ENCODE data around the gene UBR1.
A peak's percentile ranks its signal among the peaks of the same experiment; 100 is the strongest.
"Not testable (repeated sequence)": the region's sequence is repeated elsewhere in the genome, so short reads cannot be mapped to it uniquely, and the experiment has no call there.

UBR1 gene

DNA sequence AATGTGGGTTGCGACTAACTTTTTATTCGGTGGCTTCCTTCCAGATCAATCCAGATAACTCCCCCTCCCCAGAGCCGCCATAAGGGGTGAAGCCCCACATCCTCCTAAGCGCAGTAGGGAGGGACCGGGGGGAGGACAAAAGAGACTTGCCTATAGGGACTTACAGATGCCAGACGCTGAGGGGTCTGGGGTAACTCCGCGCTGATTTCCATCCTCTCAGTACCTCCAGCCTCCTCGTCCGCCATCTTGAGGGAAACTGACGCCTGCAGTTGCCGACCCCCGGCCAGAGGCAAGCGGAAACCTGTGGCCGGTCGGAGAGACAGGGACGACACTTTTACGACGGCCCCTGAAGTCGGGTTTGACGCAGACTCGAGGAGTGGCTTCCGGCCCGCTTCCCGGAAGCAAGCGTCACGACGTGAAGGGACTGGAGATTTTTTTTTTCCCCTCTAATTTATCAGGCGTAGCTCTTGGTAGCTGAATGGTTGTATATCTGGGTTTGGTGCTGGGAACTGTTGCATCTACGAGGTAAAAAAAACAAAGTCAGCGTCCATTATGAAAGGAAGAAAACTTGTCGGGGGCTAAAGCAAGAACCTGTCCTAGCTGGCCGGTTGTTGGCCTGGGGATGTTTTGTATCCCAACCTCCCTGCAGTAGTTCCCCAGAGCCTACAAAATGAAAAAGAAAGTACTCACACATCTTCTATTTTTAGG, at the start of gene UBR1:
Gene UBR1 (minus strand): TSS at position 261 of the 708 bp plus-strand sequence. CDS start 16 bp downstream, at position 245.
- peak; percentile 88 for DNase-seq

DNA sequence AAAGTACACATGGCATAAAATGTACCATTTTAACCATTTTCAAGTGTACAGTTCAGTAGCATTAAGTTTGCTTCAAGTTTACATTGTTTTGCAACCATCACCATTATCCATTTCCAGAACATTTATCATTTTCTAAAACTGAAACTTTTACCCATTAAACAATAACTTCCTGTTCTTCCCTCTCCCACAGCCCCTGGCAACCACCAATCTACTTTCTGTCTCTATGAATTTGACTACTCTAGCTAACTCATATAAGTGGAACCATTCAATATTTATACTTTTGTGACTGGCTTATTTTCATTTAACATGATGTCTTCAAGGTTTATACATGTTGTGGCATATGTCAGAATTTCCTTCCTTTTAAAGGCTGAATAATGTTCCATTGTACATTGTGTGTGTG, 47.4 kb upstream of the UBR1 start:
- no peak for DNase-seq

DNA sequence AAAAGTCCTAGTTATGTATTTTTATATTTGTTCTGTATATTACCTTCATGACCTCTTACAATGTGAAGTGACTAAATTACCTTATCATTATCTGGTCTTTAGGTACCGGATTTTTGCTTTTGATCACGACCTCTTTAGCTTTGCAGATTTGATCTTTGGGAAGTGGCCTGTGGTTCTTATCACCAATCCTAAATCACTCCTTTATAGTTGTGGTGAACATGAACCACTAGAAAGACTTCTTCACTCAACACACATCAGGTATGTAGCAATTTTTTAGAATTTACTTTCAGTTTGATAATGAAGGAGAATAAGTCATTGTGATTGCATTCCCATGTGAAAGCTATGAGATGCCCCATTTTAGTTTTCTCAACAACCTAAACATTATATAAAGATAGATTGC, 45.9 kb upstream of the UBR1 start:
- no peak for DNase-seq

- DNase-seq: no peak
These were observed 44.5 kb upstream of the UBR1 start for GRCh38 chr15:43150191-43150929.

- DNase-seq: no peak
These were observed 40.3 kb upstream of the UBR1 start for GRCh38 chr15:43146184-43146583.

- DNase-seq: no peak
These were observed 38.7 kb upstream of the UBR1 start for GRCh38 chr15:43144512-43144911.

GRCh38 chr15:43143203-43143941, 37.5 kb upstream of the UBR1 start:
- no peak for DNase-seq

DNA sequence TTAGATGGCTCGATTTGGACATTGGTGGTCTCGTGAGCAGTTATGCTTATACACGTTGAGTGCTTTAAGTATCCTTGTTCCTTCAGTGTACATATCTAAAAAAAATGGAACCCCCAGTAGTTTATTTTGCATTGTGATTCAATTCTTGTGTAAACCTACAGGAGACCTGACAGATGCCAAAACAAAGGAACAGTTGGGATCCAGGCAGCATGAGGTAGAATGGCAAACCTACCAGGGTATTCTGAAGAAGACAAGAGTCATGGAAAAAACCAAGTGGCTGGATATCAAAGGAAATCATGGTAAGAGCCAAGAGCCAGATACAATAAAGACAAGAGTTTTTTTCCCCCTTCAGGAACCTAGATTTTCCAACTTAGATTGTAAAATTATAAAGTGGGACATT, 29.5 kb upstream of the UBR1 start:
- peak; percentile 66 for DNase-seq

- DNase-seq: no peak
These were observed 28.4 kb upstream of the UBR1 start for GRCh38 chr15:43134157-43134635.

- DNase-seq: peak; percentile 69
These were observed 27.8 kb upstream of the UBR1 start, which contains the start of gene TMEM62 for GRCh38 chr15:43133430-43134156. Gene TMEM62 (plus strand): TSS chr15:43133586. CDS start chr15:43133803, 217 bp downstream.

- DNase-seq: no peak
These were observed 27.1 kb upstream of the UBR1 start for GRCh38 chr15:43132830-43133429.

GRCh38 chr15:43128980-43129335, 23.1 kb upstream of the UBR1 start:
- no peak for DNase-seq

GRCh38 chr15:43128174-43128979, 22.5 kb upstream of the UBR1 start:
- DNase-seq: not testable (repeated sequence)

DNA sequence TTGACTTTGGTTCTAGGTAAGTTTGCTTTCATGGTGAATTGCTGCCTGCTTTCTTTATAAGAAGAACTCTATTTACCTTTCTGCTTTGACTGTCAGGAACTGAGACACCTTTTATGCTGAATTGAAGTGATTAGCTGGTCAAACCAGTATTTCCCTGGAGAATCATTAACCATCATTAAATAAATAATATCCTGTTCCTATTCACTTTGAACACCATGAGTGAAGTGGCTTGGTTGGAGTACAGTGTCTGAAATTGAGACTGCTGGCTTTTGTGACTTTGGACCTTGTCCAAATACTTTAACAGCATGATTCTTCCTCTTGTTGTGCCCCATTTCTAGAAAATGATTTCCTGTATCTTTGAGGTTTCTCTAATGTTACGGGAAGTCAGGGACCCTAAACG, 21.9 kb upstream of the UBR1 start:
- peak; percentile 65 for DNase-seq

GRCh38 chr15:43126356-43126755, 20.5 kb upstream of the UBR1 start:
- DNase-seq: no peak

DNA sequence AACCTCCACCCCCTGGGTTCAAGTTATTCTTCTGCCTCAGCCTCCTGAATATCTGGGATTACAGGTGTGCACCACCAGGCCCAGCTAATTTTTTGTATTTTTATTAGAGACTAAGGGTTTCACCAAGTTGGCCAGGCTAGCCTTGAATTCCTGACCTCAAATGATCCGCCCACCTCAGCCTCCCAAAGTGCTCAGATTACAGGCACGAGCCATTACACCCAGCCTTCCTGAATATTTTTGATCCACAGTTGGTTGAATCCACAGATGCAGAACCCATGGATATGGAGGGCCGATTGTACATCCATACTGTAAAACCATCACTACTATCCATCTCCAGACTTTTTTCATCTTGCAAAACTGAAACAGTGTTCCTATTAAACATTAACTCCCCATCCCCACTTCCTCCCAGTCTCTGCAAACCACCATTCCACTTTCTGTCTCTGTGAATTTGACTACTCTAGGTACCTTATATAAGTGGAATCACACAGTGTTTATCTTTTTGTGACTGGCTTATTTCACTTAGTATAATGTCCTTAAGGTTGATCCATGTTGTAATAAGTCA, 19.3 kb upstream of the UBR1 start:
- DNase-seq: no peak

DNA sequence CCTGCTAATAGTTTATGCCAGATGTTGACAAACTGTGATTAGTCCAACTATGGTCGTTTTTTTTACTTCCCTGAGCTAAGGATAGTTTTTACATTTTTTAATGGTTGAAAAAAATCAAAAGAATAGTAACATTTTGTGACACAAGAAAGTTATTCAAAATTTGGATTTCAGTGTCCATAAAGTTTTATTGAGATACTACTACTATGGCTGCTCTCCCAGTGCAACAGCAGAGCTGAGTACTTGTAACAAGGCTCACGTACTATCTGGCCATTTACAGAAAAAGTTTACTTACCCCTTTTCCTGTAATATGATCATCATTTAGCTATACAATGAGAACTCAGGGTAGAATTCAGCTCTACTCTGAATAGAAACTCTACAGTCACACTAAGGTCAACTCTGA, 16.0 kb upstream of the UBR1 start:
- no peak for DNase-seq

- DNase-seq: no peak
These were observed 13.0 kb upstream of the UBR1 start for GRCh38 chr15:43118829-43119228.

DNA sequence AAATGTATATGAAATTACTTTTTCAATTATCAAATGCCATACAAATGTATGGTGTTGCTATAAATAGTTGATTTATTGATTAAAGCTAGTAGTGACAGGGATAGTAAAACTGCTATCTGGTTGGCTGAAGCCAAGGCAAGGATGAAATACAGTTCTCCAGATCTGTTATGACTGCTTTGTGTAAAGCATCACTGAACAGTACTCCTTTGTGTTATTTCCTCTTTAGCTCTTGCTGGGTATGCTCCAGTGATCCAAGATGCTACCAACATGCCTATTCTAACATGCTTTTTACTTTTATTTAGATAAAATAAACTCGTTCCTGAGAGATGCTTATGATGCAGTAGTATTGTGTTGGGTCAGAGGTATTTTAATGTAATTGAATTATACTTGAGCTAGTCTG, 12.4 kb upstream of the UBR1 start:
- DNase-seq: no peak

DNA sequence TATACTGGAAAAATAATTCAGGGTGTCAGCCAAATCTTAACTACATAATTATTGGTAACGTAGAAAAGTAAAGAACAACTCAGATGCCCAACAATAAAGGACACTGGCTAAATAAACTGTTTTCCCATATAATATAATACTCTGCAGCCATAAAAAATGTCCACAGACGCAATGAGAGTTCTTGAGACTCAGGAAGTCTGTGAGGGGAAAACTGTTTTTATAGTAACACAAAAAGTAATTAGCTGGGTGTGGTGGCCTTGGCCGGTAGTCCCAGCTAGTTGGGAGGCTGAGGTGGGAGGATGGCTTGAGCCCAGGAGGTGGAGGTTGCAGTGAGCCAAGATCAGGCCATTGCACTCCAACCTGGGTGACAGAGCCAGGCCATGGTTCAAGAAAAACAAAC, 5.5 kb upstream of the UBR1 start:
- no peak for DNase-seq

GRCh38 chr15:43107751-43108150, 1.9 kb upstream of the UBR1 start:
- no peak for DNase-seq
